HG03159 (cell line): ENCODE data around the gene SYCP3.

Source experiments
- ATAC-seq: cut with Tn5 transposase; IDR thresholded peaks from one replicate; pipeline ENCODE4 v1.9.1; 2021; ENCODE audit warnings: mild to moderate bottlenecking, moderate library complexity; ENCODE audit not compliant: unreplicated experiment

SYCP3 gene

DNA sequence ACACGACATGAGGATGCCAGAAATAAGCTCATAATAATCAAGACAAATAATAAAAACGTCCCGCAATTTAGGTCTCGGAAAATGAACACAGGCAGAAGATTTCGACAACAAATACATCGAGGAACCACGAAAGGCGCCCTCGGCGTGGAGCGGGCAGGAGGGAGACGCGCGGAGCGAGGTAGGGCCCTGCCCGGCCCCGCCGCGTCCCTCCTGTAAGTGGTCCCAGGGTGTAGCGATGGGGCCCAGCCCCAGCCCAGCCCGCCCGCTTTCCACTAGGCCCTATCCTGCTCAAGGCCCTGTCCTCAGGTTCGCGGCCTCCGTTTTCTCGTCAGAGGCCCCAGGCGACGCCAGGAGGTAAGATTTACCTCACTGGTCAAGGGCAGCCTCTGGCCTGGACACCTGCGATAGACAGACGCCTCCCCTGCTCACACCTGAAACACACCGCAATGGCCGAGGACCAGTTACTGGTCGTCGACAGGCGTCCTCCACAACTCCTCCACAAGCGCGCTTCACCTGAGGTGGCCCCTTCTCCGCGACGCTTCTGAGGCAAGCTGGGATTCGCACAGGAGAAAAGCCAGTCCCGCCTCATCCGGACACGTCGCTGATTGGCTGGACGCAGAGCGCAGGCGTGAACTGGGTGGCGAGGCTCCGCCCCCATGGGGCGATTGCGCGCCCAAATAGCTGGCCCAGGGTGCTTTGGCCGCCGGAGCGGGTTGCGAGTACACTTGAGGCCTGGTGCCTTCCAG lies at the start of gene SYCP3:
SYCP3 (minus strand) TSS at position 543 of the 746 bp plus-strand sequence. CDS start 1,527 bp downstream, outside the sequence.
- ATAC-seq: no peak

DNA sequence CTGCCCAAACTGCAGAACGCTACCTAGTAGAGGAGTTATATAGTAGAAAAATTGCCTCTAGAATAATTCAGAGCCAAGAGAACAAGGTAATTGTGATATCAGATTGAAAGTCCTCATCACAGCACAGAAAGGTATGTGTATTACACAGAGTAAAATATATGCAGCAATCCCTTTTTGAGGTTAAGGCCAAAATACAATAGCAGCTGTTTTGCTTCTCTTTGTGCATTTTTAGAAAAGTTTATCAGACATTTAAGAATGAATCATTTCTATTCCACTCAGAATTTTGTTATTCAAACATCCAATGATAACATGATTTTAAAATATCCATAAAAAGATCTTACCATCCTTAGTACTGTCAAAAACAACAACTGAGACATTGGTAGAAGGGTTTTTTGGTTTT lies 46.4 kb upstream of the SYCP3 start:
- ATAC-seq: no peak

DNA sequence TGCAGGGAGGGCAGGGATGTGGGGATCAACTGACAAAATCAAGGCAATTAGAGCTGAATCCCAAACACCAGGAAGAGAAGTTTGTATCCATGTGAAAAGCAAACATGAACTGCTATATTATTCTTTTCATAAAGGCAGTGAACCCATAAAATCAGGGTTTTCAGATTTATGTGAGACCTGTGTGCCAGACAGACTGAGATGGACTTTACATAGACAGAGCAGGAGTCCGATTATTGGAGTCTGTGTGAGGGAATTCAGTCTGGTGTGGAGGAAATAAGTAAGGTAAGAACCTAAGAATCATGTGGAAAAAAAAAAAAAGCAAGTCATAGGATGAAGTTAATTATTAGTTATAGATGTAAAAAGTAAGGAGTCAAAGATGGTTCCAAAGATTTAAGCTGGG lies 45.1 kb upstream of the SYCP3 start:
- no peak for ATAC-seq

DNA sequence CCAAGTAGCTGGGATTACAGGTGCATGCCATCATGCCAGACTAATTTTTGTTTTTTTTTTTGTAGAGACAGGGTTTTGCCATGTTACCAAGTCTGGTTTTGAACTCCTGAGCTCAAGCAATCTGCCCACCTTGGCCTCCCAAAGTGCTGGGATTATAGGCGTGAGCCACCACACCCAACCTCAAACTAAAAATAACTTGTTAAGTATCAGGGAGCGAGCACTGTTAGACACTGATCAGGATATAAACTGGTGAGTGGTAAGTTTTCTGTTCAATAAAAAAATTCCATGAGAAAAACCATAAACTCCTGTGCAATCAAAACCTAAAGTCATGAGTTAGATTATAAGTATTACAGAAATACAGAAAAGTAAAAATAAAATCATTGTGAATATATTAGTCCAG lies 44.6 kb upstream of the SYCP3 start:
- ATAC-seq: no peak

DNA sequence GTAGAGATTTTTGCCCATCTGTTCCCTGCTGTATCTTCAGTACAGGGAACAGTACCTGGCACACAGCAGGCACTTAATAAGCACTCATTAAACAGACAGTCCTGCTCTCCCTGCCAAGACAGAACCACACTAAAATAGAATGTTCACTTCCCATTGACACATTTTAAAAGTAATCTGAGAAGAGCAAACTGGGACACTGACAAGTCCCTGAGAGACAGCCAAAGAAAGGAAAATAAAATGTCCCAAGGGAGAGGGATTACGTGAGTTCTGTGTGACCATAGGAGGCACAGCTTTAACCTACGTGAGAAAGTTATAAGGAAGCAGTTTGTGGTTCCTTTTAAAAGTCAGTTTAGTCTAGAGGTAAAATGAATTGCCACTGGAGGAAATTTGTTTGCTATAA lies 43.9 kb upstream of the SYCP3 start:
- ATAC-seq: no peak

DNA sequence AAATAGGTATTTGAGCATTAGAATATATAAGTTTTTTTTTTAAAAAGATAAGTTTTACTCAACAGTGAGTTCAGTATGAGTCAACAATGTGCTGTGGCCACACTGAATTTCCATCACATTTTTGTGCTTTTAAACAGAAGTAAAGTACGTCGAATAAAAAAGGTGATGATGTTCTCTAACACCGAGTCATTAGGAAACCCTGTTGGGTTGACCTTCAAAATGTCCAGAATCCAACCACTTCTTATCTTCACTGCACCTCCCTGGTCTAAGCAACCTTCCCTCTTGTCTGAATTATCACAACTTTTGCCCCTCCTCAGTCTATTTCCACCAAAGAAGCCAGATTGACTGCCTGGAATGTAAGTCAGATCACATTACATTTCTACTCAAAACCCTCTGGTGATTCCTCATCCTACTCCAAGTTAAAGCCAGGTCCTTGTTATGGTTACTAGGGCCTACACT lies 43.0 kb upstream of the SYCP3 start:
- no peak for ATAC-seq

DNA sequence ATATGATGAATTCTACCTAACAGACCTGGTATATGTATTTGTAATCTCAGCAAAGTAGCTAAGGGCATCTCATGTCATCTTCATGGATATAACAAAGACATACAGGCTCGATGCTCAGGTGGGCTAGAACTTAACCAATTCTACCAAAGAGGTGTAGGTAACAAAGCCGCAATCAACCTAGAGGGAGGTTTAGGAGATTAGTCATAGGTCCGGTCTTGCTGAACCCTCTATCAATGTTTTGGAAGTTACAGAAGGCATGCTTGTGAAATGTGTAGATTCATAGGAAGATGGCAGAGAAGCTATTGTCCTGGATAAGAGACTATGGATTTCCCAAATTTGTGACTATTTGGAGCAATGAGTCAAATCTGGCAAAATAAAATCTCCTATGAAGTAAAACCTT lies 42.6 kb upstream of the SYCP3 start:
- no peak for ATAC-seq

DNA sequence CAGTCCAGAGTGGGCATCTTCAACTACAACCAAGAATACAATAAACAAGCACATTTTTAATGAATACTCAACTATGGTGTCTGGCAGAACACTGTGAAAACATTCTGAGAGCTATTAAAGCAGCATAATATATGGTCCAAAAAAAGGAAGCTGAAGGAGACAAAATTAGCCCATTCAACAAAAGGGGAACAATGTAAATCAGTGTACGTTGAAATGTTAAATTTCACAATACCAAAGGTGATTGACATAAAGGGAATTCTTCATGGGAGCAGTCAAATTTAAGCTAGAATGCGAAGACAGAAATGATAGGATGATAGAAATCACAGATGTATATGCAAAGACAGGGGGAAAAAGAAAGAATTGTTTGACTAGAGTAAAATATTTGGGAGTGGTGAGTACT lies 41.3 kb upstream of the SYCP3 start:
- no peak for ATAC-seq

DNA sequence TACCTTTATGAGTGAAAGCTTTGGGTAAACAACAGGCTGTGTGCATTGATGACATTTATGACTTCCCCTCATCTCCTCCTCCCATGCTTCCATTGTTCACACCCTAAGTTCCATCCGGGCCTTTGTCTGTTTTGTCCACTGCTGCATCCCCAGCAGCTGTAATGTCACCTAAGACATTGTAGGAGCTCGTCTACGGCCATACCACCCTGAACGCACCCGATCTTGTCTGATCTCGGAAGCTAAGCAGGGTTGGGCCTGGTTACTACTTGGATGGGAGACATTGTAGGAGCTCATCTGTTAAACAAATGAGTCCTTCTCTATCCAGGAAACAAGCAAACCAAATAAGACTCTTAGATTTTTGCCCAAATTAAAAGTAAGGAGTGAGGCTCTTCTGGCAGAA lies 40.4 kb upstream of the SYCP3 start:
- ATAC-seq: no peak

DNA sequence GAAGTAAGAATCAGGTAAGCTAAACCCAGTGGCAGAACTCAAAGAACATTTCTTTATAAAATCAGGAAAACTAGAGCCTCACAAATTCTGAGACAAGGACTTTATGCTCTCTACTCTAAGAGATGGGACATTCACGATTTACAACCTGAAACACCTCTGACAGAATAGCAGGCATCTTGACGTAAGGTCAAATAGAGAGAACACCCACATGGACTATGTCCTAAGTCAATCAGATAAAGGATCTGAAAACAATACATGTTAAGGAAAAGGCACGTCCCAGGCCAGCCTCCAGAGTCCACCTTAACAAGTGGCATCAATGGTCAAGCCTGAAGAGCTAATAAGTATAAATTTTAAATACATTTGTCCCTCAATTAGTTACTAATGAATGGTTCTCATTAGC lies 39.9 kb upstream of the SYCP3 start:
- ATAC-seq: no peak

DNA sequence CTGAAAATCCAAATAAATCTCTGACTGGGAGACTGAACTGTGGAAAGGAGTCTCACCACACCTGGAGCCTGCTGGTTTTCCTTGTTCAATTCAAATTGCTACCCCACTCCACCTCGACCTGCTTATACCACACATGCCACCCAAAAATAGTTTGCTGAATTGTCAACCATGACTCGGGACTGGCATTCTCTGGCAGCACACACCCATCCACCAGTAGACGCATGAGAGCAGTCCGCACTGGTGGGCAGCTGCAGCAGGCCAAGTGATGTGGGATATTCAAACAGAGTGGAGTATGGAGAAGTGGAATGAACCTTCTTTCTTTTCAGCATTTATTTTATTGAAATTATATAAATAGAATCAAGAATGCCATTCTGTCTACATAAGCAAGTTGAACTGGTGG lies 38.7 kb upstream of the SYCP3 start:
- ATAC-seq: no peak

DNA sequence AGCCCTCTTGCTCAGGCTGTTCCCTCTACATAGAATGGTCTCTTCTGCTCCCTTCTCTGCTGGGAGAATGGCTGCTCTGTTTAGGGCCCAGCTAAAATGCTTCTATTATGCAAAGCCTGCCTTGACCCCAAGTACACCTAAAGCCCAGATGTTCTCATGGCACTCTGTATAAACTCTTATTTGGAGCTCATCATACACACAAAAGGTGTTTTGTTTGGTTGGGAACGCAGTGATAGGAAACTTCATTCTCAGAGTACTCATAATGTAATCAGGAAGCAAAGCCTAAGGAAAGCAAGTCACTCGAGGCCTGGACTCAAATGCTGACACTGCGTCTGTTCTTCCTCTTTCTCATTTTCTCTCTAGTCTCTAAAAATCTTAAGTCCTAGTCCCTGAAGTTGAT lies 38.2 kb upstream of the SYCP3 start:
- ATAC-seq: no peak

DNA sequence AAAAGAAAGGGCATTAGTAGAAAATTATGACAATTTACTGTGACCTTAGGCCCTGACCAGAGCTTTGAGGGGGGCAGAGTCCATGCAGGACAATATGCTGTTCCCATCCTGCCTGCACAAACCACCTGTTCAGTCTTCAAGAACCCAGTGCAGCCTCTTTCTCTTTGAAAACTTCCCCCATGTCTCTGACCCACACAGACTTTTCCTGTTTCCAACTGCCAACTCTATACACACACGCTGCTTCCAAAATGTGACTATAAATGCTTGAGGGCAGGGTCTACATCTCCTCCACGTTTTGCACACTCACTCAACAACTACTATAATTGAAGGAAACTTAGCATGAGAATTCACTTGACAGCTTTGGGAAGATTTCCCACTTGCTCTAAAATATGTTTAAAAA lies 36.6 kb upstream of the SYCP3 start:
- no peak for ATAC-seq

DNA sequence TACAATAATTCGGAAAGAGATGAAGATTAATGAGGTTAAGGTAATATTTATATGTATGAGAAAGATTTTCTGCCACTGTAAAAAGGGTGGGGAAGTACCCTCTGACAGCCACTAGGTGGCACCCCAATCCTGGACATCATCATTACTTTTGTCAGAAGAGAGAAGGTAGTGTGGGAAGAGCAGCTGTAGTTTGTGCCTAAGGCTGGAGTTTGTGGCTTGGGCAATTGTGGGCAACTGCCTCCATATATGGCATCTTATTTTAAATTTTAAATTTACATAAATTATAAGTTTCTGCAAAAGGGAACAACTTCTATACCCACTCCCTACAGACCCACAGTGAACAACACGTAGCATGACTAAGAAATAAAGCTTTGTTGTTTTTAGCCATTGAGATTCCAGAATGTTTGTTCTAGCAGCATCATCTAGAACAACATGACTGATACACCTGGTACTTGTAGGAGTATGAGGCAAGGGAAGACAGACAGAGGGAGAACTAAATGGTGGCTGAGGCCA lies 34.4 kb upstream of the SYCP3 start:
- ATAC-seq: peak; percentile 61

DNA sequence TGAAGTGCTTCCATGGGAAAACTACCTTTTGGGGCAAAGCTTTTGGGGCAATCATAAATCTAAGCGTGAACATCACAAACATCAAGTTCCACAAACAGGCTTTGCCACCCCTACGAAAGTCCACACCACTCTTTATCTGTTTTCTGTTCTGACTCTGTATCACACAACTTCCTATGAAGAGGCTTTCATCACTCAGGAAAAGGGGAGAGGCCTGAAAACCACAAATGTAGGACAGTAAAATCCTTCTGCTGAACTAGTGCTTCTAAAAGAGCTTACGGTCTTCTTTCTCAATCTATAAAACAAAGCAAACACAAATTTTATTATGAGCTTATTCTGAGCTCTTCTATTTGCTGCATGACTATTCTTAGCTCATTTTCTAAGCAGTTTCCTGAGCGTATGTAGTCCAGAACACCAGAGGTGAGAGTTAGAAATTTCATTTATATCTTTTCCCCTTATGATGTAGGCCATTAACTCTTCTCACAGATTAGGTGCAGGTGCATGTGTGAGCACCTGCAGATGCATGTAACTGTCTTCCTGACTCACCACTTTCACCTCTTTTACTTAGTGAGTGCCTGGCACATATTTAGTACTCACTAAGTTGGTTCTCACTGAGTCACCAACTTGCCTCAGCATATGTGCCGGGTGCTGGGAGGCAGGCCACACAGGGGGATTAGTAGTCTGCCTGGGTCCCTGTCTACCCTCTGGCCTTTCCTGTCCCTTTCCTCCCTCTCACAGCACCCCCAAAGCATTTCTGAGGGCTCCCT lies 32.9 kb upstream of the SYCP3 start:
- no peak for ATAC-seq

DNA sequence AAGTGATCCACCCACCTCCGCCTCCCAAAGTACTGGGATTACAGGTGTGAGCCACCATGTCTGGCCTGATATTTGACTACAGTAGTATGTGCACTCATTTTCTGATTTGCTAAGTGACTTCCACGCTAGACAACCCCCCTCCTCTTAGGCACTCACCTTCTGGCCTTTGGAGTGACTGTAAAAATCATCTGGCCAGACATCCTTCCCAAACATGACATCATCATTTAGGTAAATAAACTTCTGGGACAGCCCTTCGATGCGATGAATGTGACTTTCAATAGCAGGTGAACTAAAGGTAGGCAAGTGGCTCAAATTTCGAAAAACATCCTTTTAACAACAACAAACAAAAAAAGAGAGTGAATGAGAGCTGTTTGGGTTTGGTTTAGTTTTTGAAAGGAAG lies 30.6 kb upstream of the SYCP3 start:
- no peak for ATAC-seq

DNA sequence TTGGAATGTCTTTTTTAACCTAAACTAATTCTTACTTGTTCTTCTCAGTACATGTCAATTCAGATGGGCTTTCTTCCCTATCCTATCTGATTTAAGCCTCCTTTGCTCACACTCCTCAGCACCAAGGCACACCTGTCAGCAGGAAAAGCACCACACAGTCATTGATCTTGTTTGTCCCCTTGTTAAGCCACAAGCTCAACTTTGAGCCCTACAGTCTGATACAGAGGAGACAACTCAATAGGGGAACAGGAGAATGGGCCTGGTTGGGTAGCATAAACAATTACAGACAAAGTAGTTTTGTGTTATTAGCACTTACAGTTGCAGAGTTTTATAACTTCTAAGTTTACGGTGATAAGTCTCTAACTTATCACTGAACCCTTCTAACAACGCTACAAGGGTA lies 29.5 kb upstream of the SYCP3 start:
- no peak for ATAC-seq

DNA sequence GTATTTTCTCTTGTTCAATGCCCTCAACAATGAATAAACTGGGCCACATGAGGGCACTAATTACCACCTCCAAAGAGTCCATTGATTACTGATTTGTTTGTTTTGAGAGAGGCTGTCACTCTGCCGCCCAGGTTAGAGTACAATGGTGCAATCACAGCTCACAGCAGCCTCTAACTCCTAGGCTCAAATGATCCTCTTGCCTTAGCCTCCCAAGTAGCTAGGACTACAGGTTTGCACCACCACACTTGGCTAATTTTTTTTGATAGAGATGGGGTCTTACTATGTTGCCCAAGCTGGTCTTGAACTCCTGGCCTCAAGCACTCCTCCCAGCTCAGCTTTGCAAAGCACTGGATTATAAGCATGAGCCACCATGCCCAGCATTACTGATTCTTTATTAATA lies 28.3 kb upstream of the SYCP3 start:
- no peak for ATAC-seq

DNA sequence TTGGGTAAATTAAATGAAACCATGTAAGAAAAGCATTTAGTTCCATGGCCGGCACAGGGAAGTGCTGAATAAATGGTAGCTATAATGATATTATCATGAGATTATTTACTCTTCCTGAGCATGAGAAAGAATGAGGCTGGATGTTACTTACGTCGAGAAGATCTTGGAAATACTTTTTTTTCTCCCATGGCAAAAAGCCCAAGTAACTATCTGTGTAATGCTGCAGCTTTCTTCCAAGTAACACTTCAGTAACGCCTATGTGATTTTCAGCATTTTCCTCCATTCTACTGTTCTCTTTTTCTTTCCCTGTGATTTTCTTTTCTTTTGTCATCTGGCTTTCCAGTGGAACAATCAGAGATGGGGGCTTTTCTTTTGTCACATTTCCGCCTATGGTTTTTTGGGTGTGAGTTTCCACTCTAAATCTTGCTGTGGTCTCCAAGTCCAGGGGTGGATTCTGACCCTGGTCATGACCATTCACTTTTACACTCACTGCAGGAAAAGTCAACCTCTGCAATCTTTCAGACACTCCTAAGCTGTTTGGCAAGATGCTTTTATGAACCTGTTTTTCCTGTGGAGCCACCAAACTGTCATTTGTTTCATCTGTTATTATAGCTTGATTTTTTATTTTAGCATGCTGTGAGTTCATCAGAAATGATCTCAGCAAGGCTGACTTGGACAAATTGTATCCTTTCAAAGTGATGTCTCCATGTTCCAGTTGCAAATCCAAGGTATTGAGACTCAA lies 25.0 kb upstream of the SYCP3 start:
- no peak for ATAC-seq

DNA sequence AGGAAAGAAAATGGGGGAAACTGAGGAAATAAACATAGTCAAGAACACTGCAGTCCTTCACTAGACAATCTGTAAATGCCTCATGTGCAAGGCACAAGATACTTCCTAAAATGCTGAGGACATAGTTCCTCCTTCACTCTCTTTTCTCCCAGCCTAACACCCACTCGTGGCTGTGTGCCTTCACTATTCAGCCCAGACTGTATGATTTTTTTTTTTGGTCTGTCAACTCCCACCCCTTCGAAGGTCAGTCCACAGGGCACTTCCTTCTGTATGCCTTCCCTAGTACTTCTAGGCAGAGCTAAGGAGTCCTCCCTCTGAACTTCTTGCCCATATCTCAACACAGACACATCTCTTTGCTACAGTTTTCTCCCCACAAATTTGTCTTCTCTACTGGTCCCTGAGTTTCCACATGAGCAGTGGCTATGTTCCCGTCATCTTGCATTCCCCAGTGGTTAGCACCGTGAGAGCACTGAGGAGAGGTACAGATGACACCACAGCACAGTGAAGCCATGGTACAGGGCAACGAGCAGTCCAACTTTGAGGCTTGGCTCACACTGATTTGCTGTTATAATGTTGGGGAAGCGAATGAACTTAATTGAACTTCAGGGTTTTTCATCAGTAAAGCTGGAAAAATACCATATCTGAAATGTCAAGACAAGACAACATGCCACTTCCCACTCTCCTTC lies 24.1 kb upstream of the SYCP3 start:
- no peak for ATAC-seq

DNA sequence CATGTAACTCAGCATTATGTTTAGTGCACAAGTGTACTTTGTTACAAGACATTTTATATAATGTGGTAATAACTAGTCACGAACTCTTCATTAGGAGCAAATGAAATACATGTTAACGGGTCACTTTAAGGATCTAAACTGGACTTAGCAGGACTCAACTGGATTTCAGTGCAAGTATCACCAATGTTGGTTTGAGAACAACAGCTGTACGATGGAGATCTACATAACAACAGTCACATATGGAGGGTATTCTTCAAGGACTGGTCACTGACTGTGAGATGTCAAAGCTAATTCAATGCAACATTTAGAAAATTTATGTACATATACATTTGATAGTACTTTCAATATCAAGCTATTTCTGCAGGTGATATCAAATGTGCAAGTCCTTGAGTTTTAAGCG lies 22.5 kb upstream of the SYCP3 start:
- ATAC-seq: no peak
